ENCODE measurements around the gene SPR.

DNA sequence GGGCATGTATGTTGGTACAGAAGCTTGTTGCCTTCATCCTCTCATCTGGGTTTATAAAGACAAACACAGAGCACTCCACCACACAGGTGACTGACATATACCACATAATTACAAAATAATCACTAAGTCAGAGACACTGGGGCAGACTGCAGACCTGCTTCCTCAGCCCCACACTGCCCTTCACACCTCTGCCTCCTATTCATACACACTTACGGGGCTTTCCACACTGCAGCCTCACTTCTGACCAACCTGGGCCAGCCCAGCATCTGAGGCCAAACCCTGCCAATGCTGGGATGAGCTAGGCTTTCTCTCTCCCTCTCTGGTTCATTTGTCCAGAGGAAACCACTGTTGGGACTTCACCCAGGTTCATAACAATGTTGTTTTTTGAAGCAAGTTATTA is 34.6 kb downstream of the SPR start:
- TF ChIP-seq, protein P1, sequence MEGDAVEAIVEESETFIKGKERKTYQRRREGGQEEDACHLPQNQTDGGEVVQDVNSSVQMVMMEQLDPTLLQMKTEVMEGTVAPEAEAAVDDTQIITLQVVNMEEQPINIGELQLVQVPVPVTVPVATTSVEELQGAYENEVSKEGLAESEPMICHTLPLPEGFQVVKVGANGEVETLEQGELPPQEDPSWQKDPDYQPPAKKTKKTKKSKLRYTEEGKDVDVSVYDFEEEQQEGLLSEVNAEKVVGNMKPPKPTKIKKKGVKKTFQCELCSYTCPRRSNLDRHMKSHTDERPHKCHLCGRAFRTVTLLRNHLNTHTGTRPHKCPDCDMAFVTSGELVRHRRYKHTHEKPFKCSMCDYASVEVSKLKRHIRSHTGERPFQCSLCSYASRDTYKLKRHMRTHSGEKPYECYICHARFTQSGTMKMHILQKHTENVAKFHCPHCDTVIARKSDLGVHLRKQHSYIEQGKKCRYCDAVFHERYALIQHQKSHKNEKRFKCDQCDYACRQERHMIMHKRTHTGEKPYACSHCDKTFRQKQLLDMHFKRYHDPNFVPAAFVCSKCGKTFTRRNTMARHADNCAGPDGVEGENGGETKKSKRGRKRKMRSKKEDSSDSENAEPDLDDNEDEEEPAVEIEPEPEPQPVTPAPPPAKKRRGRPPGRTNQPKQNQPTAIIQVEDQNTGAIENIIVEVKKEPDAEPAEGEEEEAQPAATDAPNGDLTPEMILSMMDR (conservative IDR thresholded peaks at IDR 0.05; ENCODE audit: low read depth, low read length): no peak
- no peak for TF ChIP-seq EZH2 (IDR thresholded peaks at IDR 0.05; ENCODE audit: borderline replicate concordance, low read depth, low read length, poor library complexity, severe bottlenecking)

Measured in A673 (cell line).